GM19467 (cell line): ENCODE data around the gene PIGU.

Source experiments
- ATAC-seq: cut with Tn5 transposase; IDR thresholded peaks from one replicate; pipeline ENCODE4 v1.9.1; 2021; ENCODE audit warnings: mild to moderate bottlenecking, moderate library complexity; ENCODE audit not compliant: unreplicated experiment

The PIGU gene

GRCh38 chr20:34579979-34580940 is 96.6 kb downstream of the PIGU start:
- no peak for ATAC-seq

GRCh38 chr20:34579191-34579978 is 97.5 kb downstream of the PIGU start:
- ATAC-seq = no peak

- no peak for ATAC-seq
These were observed 98.4 kb downstream of the PIGU start for GRCh38 chr20:34578521-34578920.

GRCh38 chr20:34578025-34578424 is 98.9 kb downstream of the PIGU start:
- ATAC-seq = no peak

GRCh38 chr20:34577061-34577460 is 99.8 kb downstream of the PIGU start:
- ATAC-seq = no peak

GRCh38 chr20:34575756-34576155 is 101.1 kb downstream of the PIGU start:
- ATAC-seq = no peak

GRCh38 chr20:34575271-34575670 is 101.6 kb downstream of the PIGU start:
- ATAC-seq = no peak

GRCh38 chr20:34574861-34575260 is 102.0 kb downstream of the PIGU start:
- no peak for ATAC-seq

GRCh38 chr20:34574426-34574825 is 102.5 kb downstream of the PIGU start:
- ATAC-seq = no peak

- no peak for ATAC-seq
These were observed 103.2 kb downstream of the PIGU start for GRCh38 chr20:34573541-34574300.

- no peak for ATAC-seq
These were observed 105.1 kb downstream of the PIGU start for GRCh38 chr20:34571753-34572152.

- no peak for ATAC-seq
These were observed 106.0 kb downstream of the PIGU start for GRCh38 chr20:34570859-34571306.

GRCh38 chr20:34569598-34569997 is 107.3 kb downstream of the PIGU start:
- no peak for ATAC-seq

GRCh38 chr20:34567892-34568865 is 108.7 kb downstream of the PIGU start:
- no peak for ATAC-seq

GRCh38 chr20:34566978-34567891 is 109.7 kb downstream of the PIGU start:
- no peak for ATAC-seq

- no peak for ATAC-seq
These were observed 112.1 kb downstream of the PIGU start for GRCh38 chr20:34564833-34565232.

- no peak for ATAC-seq
These were observed 114.3 kb downstream of the PIGU start for GRCh38 chr20:34562641-34563040.

- no peak for ATAC-seq
These were observed 115.2 kb downstream of the PIGU start for GRCh38 chr20:34561661-34562060.

- no peak for ATAC-seq
These were observed 116.3 kb downstream of the PIGU start for GRCh38 chr20:34560614-34561013.
